Cortex of kidney (tissue), 1 donor: ENCODE data around the gene PARD3.
"Not testable (repeated sequence)": the region's sequence is repeated elsewhere in the genome, so short reads cannot be mapped to it uniquely, and the experiment has no call there.

Experiments used
- DNase-seq: peaks from one replicate; lab custom pipeline; 2025; lab: John Stamatoyannopoulos, UW

Gene PARD3

GRCh38 chr10:34766811-34767494 lies 48.1 kb downstream of the PARD3 start:
- DNase-seq, result no peak

DNA sequence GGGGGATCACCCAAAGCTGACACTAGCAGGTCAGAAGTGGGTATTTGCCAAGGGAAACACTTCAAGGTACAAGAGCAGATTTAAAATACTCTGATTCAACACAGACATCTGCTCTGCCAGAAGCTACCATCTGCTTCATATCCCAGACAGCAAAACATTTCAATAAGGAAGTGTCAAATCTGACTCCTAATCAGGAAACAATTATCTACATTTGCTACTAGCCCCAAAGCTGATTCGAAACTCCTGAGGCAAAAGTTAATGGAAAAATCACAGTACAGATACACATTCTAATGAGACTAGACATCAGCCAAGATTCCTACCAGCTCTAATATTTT lies 48.9 kb downstream of the PARD3 start:
- DNase-seq, result no peak

DNA sequence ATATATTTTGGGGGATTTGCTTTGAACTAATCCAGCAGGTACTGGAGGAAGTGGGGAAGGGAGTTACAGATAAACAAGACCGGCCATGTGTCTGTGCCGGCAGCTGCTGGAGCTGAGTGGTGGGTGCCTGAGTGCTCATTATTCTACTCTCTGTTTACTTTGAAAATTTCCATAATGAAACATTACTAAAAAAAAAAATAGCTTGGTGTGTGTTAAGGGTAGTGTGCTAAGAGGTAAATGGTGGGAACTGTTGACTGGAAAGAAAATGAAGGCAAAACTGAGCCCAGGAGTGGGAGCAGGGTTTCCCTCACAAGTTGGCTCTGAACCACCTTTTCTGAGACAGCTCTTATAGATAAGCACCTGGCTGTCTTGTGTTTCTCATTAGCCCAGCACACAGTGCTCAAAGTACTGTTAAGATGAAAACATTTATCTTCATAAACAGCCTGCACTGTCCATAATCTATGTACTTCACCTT lies 50.6 kb downstream of the PARD3 start:
- no peak for DNase-seq

DNA sequence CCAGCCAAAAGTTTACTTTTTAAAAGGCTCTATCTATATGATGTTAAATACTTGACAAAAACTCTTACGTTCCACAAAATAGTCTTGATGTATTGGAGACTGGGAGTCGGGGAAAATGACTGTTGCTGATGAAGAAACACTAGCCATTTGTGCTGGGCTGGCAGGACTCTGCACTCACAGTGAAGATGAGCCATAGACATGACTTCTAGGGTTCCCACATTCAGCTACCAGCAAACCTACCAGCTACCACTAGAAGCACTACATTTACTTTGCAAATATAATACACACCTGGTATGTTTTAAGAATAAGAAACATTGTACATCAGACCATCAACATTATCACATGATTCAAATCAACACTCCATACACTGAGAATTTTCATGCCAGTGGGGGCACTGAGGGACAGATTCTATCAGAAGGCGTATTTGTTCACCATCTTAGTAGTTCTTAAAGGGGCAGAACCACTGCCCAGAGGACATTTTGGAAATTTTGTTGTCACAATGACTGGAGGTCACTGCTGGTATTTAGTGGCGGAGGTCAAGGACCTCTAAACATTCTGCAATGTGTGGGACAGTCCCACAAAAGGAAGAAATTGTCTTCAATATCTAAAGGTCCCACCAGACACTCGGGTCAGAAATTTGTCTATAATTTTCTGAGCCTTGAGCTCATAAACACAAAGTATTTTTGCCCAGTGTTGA lies 52.3 kb downstream of the PARD3 start:
- no peak for DNase-seq

DNA sequence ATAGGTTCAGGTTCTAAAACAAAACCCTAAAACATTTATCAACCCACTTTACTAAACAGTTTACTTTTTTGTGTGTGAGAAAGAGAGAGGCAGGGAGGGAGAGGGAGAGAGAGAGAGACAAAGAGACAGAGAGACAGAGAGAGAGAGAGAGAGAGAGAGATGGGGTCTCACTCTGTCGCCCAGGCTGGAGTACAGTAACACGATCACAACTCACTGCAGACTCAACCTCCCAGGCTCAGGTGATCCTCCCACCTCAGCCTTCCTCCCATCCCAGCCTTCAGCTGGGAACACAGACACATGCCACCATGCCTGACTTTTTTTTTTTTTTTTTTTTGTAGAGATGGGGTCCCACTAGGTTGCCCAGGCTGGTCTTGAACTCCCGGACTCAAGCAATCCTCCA lies 52.9 kb downstream of the PARD3 start:
- DNase-seq, result no peak

DNA sequence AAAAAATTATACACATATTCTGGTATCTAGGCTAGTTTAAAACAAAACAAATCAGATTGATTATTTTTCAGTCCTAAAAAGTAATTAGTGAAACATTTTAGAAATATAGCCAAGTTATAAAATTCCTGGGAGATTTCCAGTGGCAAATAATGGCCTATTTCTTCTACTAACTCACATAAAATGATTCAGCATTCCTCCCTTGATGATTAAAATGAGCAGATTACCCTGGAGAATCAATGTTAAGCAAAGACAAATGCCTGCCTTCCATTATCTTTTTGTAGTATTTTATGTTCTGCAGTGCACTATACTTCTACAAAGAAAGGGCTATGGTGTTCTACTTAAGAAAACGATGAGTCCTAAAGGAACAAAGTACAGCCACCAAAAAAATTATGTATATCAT lies 53.6 kb downstream of the PARD3 start:
- DNase-seq, result no peak

DNA sequence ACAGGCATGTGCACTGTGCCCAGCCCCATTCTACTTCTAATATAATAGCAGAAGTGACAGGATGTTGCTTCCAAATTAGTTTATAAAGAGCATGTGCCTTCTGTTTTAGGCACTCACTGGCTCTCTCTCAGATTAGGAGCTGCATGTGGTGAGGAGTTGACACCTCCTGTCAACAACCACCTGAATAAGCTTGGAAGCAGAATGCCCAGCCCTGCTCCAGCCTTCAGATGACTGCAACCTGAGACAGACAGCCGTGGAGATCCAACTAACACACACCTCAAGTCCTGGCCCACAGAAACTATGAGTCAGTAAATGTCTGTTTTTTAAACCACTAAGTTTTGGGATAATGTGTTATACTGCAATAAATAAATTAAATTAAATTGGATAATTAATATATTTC lies 54.5 kb downstream of the PARD3 start:
- DNase-seq, result no peak

DNA sequence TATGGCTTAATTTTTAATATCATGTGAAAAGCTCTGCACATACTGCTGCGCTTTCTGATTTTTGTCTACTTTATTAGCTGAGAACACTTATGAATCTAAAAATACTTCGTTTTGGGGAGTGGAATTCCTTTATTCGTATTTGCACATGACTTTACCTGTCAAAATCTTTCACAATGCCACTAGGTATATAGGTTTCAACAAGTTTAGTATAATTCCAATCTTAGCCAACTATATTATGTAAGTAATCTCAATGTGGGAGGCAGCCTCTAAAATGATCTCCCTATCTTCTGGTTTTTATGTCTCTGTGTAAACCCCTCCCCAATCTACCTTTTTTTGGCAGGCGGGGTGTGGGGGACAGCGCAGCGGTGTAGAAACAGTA lies 55.3 kb downstream of the PARD3 start:
- no peak for DNase-seq

DNA sequence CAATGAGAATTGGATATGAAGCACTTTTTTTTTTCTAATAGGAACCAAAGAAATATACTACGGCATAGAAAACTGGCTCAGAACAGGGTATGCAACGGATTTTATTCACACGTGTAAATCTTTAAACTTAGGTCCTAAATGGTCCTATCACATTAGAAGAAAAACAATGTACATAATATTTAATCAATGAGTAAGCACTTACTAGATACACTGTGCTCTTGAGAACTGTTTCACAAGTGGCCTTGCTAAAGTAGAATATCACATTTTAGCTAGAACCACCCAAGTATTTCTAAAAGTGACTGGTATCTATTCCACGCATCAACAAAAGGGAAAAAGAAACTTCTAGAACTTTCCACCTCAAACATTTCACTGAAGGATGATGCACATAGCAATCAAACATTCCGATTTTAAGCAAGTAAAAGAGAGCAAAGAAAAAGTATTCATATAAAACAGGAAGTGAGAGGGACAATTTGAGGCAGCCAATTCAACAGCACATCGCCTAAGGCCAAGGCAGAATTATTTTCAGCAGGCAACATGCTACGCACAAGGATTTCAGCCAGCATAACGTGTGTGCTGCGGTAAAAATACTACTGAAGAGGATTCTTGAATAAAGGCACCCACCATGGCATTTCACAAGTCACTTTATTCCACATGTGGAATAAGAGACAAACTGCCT lies 55.8 kb downstream of the PARD3 start:
- DNase-seq, result no peak

GRCh38 chr10:34758447-34758996 lies 56.6 kb downstream of the PARD3 start:
- DNase-seq, result no peak

- DNase-seq, result no peak
These were observed 57.2 kb downstream of the PARD3 start for GRCh38 chr10:34757933-34758332.

DNA sequence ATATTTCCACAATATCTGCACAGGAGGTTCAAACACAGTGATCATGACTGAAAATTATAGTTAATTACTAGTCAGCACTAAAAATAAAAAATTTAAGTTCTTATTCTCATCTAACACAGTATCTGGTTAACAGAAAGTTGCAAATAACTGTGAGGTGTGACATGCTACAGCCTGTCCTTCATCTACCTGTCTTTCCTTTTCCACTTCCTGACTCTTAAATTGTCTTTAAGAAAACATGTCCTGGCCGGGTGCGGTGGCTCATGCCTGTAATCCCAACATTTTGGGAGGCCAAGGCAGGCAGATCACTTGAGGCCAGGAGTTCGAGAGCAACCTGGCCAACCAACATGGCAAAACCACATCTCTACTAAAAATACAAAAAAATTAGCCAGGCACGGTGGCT lies 57.9 kb downstream of the PARD3 start:
- DNase-seq, result not testable (repeated sequence)

GRCh38 chr10:34756584-34756983 lies 58.5 kb downstream of the PARD3 start:
- no peak for DNase-seq

GRCh38 chr10:34753014-34753757 lies 61.9 kb downstream of the PARD3 start:
- DNase-seq, result no peak

- DNase-seq, result no peak
These were observed 63.8 kb downstream of the PARD3 start for GRCh38 chr10:34751272-34751671.

DNA sequence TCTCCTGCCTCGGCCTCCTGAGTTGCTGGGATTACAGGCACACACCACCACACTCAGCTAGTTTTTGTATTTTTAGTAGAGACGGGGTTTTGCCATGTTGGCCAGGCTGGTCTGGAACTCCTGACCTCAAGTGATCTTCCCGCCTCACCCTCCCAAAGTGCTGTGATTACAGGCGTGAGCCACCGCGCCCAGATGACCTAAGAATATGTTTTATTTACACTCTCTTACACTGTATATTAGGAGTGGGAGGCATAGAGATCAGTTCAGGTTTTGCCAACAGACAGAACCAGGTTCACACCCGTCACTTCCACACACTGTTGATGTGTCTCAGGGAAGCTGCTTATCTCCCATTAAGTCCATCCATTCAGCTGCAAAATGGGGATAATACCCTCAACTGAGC lies 64.3 kb downstream of the PARD3 start:
- not testable (repeated sequence) for DNase-seq

DNA sequence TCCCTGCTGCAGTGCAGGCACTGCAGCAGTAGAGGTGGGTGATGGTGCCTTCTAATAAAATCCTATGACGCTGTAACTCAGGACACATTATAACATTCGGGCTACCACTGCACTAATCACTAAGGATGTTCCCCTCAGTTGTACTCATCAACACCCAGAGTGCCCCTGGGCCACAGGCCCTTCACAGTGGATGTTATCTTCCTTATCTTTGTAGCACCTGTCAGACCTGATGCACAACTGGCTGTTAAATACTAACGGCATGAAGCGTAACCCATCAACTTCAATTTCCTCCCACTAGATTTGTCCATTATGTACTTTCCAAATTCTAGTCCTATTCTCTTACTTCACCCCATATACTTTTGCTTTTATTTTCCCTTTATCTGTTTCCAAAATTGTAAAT lies 66.3 kb downstream of the PARD3 start:
- DNase-seq, result no peak

DNA sequence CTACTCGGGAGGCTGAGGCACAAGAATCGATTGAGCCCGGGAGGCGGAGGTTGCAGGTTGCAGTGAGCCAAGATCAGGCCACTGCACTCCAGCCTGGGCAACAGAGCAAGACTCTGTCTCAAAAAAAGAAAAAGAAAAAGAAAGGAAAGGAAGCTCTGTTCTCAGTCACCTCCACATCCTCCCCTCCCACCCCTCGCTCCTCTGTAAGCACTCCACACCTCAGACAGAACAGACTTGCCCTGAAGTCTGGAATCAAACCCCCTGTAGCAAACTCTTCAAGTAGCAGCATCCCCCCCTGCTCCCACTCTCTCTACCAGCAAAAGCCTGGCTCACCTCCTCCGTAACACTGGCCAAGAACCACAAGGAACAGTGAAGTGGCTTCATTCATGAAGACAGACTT lies 66.7 kb downstream of the PARD3 start:
- DNase-seq, result no peak

- no peak for DNase-seq
These were observed 69.0 kb downstream of the PARD3 start for GRCh38 chr10:34746094-34746493.

DNA sequence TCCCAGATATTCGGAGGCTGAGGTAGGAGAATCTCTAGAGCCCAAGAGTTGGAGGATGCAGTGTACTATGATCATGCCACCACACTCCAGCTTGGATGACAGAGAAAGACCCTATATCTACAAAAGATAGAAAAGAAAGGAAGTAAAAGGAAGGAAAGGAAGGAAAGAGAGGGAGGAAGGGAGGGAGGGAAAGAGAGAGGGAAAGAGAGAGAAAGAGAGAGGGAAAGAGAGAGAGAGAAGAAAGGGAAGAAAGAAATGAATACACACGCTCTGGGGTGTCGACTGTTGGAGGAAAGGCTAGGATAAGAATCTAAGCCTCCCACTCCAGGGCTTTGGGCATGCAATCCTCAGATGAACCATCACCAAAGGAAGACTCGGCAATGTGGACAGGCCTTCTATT lies 69.9 kb downstream of the PARD3 start:
- no peak for DNase-seq

DNA sequence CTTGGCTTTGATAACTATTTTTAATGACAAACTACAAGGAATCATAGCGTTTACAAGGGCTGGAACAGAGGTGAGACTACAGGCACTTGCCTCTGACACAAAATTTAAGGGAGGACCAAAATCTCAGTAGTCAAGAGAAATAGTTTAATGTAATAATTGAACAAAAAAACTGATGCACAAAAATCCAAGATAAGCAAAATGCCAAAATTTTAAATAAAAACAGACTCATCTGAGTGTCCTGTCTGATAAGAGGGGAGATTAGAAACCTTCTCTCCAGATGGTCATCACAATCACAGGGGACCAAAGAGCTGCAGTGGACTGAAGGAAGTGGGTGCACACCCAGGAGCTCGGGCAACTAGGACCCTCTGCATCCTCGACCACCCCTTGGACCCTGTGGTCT lies 70.5 kb downstream of the PARD3 start:
- no peak for DNase-seq

DNA sequence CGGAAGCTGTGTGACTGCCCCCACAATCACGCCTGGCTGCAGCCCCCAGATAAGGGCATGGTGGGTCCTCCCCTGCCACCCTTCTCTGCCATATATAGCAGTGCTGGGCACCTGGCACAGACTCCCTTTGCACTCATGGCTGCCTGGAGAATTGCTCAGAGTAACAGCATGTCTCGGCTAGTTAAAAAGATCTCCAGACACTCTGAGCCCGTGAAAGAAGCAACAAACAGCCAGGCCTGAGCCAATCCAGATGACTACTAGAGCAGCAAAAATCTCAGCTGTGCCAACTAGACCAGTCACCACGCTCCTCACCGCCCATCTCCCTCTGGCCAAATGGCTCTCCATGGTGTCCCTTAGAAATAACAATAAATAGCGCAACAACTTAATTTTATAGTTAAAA lies 71.3 kb downstream of the PARD3 start:
- DNase-seq, result no peak
